Measurements from ENCODE around the gene RAET1E. TPM values are rescaled to one million over a fixed set of nuclear protein-coding genes. Genes with fewer than 3 reads are reported as not detected.

The RAET1E gene
- total RNA-seq, 1 donor, result not detected

DNA sequence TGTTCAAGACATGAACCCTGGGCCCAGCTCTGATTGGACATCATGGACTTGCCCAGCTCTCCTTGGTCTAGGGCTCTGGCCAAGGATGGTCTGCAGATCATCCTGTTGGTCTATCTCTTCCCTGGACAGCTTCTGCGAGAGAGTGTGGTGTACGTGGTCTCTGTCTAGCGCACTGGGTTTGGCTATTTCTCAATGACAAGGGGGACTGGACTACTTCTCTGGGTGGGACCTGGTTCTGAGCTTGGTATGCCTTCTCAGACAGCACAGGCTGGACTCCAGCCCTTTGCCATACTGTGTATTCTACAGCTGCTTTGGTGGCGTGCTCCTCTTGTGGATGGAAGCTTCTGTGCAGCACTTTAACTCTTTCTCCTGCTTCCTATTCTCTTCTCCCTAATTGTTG is 8.5 kb upstream of the RAET1E start:
- DNase-seq (ENCODE audit: low read depth), result no peak
- TF ChIP-seq, protein P1, sequence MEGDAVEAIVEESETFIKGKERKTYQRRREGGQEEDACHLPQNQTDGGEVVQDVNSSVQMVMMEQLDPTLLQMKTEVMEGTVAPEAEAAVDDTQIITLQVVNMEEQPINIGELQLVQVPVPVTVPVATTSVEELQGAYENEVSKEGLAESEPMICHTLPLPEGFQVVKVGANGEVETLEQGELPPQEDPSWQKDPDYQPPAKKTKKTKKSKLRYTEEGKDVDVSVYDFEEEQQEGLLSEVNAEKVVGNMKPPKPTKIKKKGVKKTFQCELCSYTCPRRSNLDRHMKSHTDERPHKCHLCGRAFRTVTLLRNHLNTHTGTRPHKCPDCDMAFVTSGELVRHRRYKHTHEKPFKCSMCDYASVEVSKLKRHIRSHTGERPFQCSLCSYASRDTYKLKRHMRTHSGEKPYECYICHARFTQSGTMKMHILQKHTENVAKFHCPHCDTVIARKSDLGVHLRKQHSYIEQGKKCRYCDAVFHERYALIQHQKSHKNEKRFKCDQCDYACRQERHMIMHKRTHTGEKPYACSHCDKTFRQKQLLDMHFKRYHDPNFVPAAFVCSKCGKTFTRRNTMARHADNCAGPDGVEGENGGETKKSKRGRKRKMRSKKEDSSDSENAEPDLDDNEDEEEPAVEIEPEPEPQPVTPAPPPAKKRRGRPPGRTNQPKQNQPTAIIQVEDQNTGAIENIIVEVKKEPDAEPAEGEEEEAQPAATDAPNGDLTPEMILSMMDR (IDR thresholded peaks at IDR 0.05; ENCODE audit: insufficient read depth, low read depth, low read length), result no peak
- no peak overlapping the region for H3K4me3 ChIP-seq (ENCODE audit: low read depth, low read length)

- H3K4me3 ChIP-seq (ENCODE audit: low read depth, low read length), result no peak overlapping the region
- TF ChIP-seq, protein P1 (IDR thresholded peaks at IDR 0.05; ENCODE audit: insufficient read depth, low read depth, low read length), result no peak
- no peak for DNase-seq (ENCODE audit: low read depth)
Measured at GRCh38 chr6:149905911-149906371, 8.0 kb upstream of the RAET1E start.

- H3K4me3 ChIP-seq (ENCODE audit: low read depth, low read length), result no peak overlapping the region
- TF ChIP-seq, protein P1 (IDR thresholded peaks at IDR 0.05; ENCODE audit: insufficient read depth, low read depth, low read length), result no peak
- no peak for DNase-seq (ENCODE audit: low read depth)
Measured at GRCh38 chr6:149905371-149905910, 7.5 kb upstream of the RAET1E start.

DNA sequence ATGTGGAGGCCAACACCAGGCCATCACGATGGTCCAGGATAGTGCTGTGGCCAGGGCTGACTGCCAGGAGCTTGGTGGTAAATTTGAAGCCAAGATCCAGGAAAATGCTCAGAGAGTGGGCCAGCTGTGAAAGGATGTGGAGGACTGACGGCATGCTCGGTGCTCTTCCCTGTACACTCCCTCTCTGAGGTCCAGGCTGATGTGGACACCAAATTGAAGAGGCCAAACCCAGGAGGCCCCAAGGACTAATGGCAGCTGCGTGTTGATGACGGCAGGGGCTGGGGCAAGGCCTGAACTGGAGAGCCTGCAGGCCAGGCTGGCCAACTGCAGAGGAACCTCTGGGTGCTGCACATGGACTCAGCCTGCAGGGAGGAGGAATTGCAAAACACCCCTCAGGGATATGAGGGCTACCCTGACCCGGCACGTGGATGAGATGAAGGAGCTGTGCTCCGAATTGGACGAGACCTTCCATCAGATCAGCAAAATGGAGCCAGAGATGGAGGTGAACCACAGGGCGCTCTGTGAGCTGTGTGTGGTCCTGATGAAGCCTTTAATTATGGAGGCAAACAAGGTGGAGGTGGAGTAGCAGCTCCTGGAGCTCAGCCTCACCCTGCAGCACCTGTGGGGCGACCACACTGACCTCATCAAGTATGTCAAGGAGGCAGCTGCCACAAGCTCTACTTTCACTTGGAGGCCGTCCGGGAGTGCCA is 6.9 kb upstream of the RAET1E start:
- TF ChIP-seq, protein P1 (IDR thresholded peaks at IDR 0.05; ENCODE audit: insufficient read depth, low read depth, low read length), result no peak

GRCh38 chr6:149903938-149904611 is 6.2 kb upstream of the RAET1E start:
- no peak overlapping the region for H3K4me3 ChIP-seq (ENCODE audit: low read depth, low read length)
- DNase-seq (ENCODE audit: low read depth), result no peak
- TF ChIP-seq, protein P1 (IDR thresholded peaks at IDR 0.05; ENCODE audit: insufficient read depth, low read depth, low read length), result no peak

More for the DNA sequence above, 6.9 kb upstream of the RAET1E start:
- no peak overlapping the region for H3K4me3 ChIP-seq (ENCODE audit: low read depth, low read length)
- no peak for DNase-seq (ENCODE audit: low read depth)

DNA sequence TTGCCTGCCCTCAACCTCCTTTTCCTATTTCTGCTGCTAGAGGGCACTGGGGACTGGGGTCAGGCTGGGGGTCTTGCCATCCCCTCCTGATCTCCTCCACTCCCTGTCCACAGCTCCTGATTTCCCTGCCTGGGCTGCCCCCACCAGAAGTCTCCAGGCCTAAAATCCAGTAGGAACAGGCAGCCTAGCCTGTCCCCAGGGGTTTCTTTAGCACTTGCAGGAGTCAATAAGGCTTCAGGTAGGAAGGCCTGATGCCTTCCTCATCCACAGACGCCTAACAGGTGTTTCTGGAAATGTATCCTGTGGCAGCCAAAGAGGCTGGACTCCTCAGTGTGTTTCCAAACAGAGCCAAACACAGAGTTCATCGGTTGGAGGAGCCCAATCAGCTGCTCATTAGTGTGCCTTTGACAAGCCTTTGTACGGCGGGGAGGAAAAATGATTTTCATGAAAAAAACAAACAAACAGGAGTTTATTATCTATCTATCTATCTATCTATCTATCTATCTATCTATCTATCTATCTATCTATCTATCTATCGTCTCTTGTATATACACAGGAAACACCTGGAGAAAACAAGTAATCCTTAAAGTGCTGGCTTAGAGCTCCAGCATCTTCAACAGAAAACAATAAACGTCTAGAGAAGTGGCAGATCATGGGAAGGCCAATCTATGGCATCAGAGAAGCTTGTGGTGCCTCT is 3.7 kb upstream of the RAET1E start:
- TF ChIP-seq, protein P1 (IDR thresholded peaks at IDR 0.05; ENCODE audit: insufficient read depth, low read depth, low read length), result no peak
- no peak for DNase-seq (ENCODE audit: low read depth)
- no peak overlapping the region for H3K4me3 ChIP-seq (ENCODE audit: low read depth, low read length)
